ENCODE results near the gene WDR27.

The WDR27 gene

DNA sequence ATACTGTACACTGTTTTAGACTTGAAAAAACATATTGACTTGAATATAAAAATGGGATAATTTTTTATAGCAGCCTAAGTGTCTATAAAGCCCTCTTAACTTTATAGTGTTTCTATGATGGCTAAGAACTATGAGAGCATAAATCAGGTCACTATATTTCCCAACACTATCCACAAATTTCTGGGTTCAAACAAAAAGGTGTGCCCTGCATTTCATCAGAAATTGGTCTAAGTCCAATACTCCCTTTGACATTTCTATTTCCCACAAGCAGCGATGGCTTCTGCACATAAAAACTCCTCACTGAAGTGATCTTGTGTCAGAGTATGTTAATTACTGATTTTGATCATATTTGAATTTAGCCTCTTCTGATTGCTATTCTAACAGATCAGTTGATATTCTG, 143.9 kb downstream of the WDR27 start:
- FAIRE-seq: no peak

GRCh38 chr6:169556758-169557548, 144.9 kb downstream of the WDR27 start:
- no peak for TF ChIP-seq POLR2A (IDR thresholded peaks at IDR 0.05; ENCODE audit: low read depth, low read length)
- no peak for DNase-seq (ENCODE audit: insufficient read length, low spot score)
- FAIRE-seq: no peak

More for the DNA sequence above, 143.9 kb downstream of the WDR27 start:
- no peak for TF ChIP-seq POLR2A (IDR thresholded peaks at IDR 0.05; ENCODE audit: low read depth, low read length)
- DNase-seq (ENCODE audit: insufficient read length, low spot score): no peak

DNA sequence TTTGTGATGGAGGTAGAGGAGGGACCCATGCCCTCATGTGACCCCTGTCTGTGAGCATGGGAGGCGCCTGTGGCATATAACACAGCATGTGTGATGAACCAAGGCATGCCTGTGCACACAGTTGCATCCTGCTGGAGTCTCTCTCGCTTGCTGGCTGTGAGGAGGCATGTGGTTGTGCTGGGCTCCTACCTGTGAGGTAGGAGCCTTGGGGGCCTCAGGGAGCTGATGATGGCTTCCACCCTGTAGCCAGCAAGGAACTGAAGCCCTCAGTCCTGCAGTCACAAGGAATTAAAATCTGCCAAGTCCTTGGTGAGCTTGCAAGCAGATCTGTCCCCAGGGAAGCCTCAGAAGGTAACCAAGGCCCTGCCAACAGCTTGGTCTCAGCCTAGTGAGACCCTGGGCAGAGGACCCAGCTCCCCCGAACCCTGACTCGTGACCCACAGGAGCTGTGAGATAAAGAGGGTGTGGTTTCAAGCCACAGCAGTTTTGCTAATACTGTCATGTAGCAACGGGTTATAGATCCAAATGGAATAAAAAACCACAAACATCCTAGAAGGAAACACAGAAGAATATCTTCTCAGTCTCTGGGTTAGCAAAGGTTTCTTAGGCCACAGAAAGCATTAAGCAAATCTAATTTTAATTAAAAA, 145.7 kb downstream of the WDR27 start:
- no peak for TF ChIP-seq POLR2A (IDR thresholded peaks at IDR 0.05; ENCODE audit: low read depth, low read length)
- FAIRE-seq (no peak), DNase-seq (ENCODE audit: insufficient read length, low spot score) (no peak)

GRCh38 chr6:169545982-169546381, 155.8 kb downstream of the WDR27 start:
- DNase-seq (ENCODE audit: insufficient read length, low spot score) (no peak), FAIRE-seq (no peak)
- TF ChIP-seq POLR2A (IDR thresholded peaks at IDR 0.05; ENCODE audit: low read depth, low read length): no peak

GRCh38 chr6:169543704-169544103, 158.1 kb downstream of the WDR27 start:
- no peak for TF ChIP-seq POLR2A (IDR thresholded peaks at IDR 0.05; ENCODE audit: low read depth, low read length)
- FAIRE-seq (no peak), DNase-seq (ENCODE audit: insufficient read length, low spot score) (no peak)

DNA sequence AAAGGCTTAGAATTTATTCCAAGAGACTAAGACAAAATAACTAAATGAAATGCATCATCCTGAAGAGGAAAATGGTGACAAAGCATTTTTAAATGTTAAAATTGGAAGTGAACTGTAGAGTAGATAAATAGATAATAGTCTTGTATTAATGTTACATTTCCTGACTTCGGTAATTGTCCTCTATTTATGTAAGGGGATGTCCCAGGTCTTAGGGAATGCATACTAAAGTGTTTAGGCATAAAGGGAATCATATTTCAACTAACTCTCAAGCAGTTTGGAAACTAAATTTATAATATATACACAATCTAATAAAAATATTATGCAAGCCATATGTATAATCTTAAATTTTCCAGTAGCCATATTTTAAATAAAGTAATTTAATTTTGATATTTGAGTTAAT, 159.3 kb downstream of the WDR27 start:
- FAIRE-seq: no peak
- no peak for TF ChIP-seq POLR2A (IDR thresholded peaks at IDR 0.05; ENCODE audit: low read depth, low read length)
- no peak for DNase-seq (ENCODE audit: insufficient read length, low spot score)

- no peak for TF ChIP-seq POLR2A (IDR thresholded peaks at IDR 0.05; ENCODE audit: low read depth, low read length)
- FAIRE-seq (no peak), DNase-seq (ENCODE audit: insufficient read length, low spot score) (no peak)
Measured at GRCh38 chr6:169539176-169539897, 162.5 kb downstream of the WDR27 start.

GRCh38 chr6:169536446-169537170, 165.2 kb downstream of the WDR27 start:
- TF ChIP-seq POLR2A (IDR thresholded peaks at IDR 0.05; ENCODE audit: low read depth, low read length): no peak
- FAIRE-seq (no peak), DNase-seq (ENCODE audit: insufficient read length, low spot score) (no peak)

DNA sequence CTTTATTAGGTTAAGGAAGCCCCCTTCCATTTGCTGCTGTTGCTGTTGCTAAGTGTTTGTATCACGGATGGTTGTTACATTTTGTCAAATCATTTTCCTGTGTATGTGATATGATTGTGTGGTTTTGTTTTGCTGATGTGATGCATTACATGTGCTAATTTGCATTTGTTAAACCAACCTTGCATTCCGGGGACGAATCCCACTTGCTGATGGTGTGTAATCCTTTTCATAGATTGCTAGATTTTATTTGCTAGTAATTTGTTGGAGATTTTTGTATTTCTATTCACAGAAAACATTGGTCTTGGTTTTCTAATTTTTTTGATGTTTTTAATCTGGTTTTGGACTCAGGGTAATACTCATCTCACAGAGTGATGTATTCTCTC, 167.8 kb downstream of the WDR27 start:
- TF ChIP-seq POLR2A (IDR thresholded peaks at IDR 0.05; ENCODE audit: low read depth, low read length): no peak
- no peak for FAIRE-seq

DNA sequence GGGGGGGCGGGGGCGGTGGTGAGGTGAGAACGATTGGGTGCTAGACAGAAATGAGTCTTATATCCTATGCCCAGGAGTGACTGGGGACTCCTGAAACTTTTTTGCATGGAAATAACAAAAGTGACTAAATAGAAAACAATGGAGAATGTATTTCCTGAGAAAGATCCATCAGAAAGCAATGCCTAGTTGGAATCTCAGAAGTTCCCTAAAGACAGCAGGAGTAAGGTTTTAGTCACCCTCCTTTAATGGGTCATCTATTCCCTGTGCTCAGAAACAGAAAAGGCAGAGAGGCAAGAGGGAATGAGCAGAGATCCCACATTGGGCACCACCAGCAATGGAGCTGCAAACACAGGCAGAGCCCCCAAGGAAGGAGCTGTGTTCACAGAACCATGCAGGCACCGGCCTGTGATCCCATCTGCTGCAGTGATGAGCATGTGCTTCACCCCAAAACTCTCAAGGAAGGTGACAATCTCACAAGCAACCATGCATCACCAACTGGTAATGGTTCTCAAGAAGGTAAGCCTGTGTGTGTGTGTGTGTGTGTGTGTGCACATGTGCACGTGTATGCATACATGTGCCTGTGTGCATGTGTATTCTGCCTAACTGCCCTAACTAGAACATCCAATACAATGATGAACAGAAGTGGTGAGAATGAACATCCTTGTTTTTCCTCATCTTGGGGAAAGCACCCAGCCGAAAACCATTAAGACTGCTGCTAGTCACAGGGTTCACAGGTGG, 168.4 kb downstream of the WDR27 start:
- DNase-seq (ENCODE audit: insufficient read length, low spot score) (no peak), FAIRE-seq (no peak)
- TF ChIP-seq POLR2A (IDR thresholded peaks at IDR 0.05; ENCODE audit: low read depth, low read length): no peak

More for the DNA sequence above, 167.8 kb downstream of the WDR27 start:
- no peak for DNase-seq (ENCODE audit: insufficient read length, low spot score)

- no peak for DNase-seq (ENCODE audit: insufficient read length, low spot score)
- no peak for TF ChIP-seq POLR2A (IDR thresholded peaks at IDR 0.05; ENCODE audit: low read depth, low read length)
- FAIRE-seq: no peak
Measured at GRCh38 chr6:169530752-169531123, 171.1 kb downstream of the WDR27 start.

GRCh38 chr6:169529931-169530751, 171.7 kb downstream of the WDR27 start:
- FAIRE-seq (no peak), DNase-seq (ENCODE audit: insufficient read length, low spot score) (no peak)
- no peak for TF ChIP-seq POLR2A (IDR thresholded peaks at IDR 0.05; ENCODE audit: low read depth, low read length)
